BE2C (cell line): ENCODE measurements around the gene ZNF580.

Experiments used
- DNase-seq: peaks from one replicate; pipeline ENCODE4 v3.0.0-alpha.2; 2020
- H3K27me3 ChIP-seq: fragments of 250-450 bp; sonication (Bioruptor Pico); 2 replicates; pipeline ENCODE4 v1.5.1; 2020; ENCODE audit warnings: mild to moderate bottlenecking
- H3K36me3 ChIP-seq: fragments of 250-450 bp; sonication (Bioruptor Pico); 2 replicates; pipeline ENCODE4 v1.5.1; 2020; ENCODE audit warnings: mild to moderate bottlenecking
- H3K4me1 ChIP-seq: fragments of 250-450 bp; sonication (Bioruptor Pico); 2 replicates; pipeline ENCODE4 v1.5.1; 2020
- H3K4me3 ChIP-seq: 2 replicates; pipeline ENCODE4 v1.5.1; 2011; ENCODE audit warnings: low read depth, low read length
- H3K9me3 ChIP-seq: fragments of 250-450 bp; sonication (Bioruptor Pico); 2 replicates; pipeline ENCODE4 v1.5.1; 2020
- TF ChIP-seq, protein P1 (sequence below): IDR thresholded peaks from 2 replicates; pipeline ENCODE4 v1.5.1; 2012; ENCODE audit warnings: mild to moderate bottlenecking, low read depth, low read length

The ZNF580 gene

DNA sequence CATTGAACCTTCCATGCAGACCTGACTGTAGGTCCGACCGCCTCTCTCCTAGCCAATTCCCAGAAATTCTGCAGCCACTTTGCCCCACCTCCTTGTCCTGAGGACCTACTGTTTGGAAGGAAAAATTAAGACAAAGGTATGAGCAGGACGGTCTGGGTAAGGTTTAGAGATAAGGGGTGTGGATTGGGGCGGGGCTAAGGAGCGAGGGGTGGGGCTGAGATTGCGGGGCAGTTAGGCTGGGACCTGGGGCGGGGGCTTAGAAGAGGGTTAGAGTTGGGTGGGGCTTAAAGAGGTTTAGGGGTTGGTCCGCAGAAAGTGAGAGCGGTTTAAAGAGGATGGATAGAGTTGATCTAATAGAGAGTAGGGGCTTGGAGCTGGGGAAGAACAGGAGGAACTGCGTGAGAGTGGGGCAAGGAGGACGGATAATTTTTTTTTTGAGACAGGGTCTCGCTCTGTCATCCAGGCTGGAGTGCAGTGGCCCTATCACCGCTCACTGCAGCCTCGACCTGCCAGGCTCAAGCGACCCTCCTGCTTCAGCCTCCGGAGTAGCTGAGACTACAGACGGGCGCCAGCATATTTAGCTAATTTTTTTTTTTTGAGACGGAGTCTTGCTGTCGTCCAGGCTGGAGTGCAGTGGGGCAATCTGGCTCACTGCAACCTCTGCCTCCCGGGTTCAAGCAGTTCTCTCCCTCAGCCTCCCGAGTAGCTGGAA, 37.1 kb upstream of the ZNF580 start:
- H3K27me3 ChIP-seq = no peaks in the 10 kb centered on the region
- H3K9me3 ChIP-seq = no peaks in the 10 kb centered on the region
- TF ChIP-seq, protein P1, sequence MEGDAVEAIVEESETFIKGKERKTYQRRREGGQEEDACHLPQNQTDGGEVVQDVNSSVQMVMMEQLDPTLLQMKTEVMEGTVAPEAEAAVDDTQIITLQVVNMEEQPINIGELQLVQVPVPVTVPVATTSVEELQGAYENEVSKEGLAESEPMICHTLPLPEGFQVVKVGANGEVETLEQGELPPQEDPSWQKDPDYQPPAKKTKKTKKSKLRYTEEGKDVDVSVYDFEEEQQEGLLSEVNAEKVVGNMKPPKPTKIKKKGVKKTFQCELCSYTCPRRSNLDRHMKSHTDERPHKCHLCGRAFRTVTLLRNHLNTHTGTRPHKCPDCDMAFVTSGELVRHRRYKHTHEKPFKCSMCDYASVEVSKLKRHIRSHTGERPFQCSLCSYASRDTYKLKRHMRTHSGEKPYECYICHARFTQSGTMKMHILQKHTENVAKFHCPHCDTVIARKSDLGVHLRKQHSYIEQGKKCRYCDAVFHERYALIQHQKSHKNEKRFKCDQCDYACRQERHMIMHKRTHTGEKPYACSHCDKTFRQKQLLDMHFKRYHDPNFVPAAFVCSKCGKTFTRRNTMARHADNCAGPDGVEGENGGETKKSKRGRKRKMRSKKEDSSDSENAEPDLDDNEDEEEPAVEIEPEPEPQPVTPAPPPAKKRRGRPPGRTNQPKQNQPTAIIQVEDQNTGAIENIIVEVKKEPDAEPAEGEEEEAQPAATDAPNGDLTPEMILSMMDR = no peak
- peaks cover 7% of the 10 kb centered on the region for H3K36me3 ChIP-seq
- no peak overlapping the region for H3K4me3 ChIP-seq
- DNase-seq = no peak
- H3K4me1 ChIP-seq = no peaks in the 10 kb centered on the region; the same call in 1 of the 2 replicates

DNA sequence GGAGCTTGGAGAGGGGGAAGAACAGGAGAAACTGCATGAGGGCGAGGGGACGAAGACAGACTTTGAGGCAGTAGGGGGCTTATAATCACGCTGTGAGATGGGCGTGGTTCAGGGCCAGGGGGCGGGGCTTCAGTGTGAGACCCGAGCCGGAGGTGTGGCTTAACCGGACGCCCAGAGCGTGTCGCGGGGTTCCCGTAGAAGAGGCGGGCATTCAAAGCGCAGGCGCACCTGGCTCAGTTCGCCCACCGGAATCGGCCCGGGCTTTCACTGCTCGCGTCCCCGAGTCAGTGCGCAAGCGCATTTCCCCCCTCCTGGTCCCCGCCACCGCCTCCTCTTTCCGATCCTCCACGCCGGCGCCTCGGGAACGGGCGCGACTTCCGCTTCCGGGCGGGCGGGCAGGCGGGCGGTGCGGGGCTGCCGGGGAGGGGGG, 35.6 kb upstream of the ZNF580 start:
- Histone ChIP-seq H3K36me3 (peaks cover 7% of the 10 kb centered on the region), H3K9me3 (no peaks in the 10 kb centered on the region), H3K4me1 (no peaks in the 10 kb centered on the region; the same call in 1 of the 2 replicates), H3K27me3 (no peaks in the 10 kb centered on the region), H3K4me3 (peak overlapping the region; percentile 90)
- DNase-seq = peak; percentile 98
- TF ChIP-seq, protein P1 = no peak

DNA sequence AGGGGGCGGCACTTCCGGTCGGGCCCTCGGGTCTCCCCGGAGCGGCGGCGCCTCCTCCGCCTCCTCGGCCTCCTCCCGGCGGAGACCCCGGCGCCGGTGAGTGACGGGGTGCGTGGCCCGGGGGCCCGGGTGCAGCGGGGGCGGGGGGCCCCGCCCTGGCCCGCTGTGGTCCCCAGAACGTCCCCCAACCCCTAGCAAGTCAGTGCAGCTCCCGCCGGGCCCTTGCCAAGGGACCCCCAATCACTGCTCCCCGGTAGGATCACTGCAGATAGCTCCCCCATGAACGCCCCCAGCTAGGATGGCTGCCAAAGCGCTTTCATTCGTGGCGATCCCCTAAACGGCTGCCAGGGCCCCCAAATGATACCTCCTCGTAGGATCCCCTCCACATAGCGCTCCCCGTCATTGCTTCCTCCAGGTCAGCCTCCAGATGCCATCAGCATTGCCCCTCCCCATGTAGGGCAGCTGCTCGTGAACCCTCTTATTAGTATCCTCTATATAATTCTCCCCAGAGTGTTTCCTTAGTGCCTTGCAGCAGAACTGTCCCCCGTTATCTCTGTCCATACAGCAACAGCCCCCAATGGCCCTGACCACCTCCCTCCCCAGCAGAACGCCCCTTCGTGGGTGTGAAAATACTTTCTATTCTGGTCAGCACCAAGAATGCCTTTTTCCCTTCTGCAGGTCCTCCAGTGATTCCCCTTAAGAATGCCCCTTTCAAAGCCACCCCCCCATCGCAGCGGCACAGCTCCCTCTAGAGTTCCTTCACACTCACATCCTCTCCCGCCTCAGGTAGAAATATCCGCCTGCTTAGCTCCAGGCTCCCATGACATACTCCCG, 34.9 kb upstream of the ZNF580 start, which contains the start of gene ZNF865:
Gene ZNF865 (plus strand): TSS at position 11 of the 834 bp plus-strand sequence. CDS start 7,972 bp downstream, outside the sequence.
- no peaks in the 10 kb centered on the region for H3K27me3 ChIP-seq
- peak within 1 kb of the TSS; percentile 90 for H3K4me3 ChIP-seq
- DNase-seq = peak; percentile 79
- H3K9me3 ChIP-seq = no peaks in the 10 kb centered on the region
- TF ChIP-seq, protein P1 = peak; percentile 90
- peaks cover 7% of the 10 kb centered on the region for H3K36me3 ChIP-seq
- H3K4me1 ChIP-seq = no peaks in the 10 kb centered on the region; the same call in 1 of the 2 replicates

DNA sequence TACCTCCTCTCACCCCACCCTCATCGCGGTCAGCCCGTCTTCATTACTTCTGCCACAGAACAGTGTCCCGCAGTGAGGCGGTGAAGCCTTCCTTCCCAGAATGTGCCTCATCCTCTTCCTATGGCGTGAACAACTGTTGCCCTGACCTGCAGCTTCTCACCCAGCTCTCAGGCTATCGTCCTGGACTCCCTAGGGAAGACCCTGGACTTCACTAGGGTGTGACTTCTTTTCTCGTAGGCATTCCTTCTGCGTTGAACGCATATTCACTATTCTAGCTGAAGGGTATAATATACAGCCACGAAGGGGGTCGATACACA, 34.4 kb upstream of the ZNF580 start:
- no peaks in the 10 kb centered on the region for H3K9me3 ChIP-seq
- no peaks in the 10 kb centered on the region for H3K27me3 ChIP-seq
- H3K4me1 ChIP-seq = no peaks in the 10 kb centered on the region; the same call in 1 of the 2 replicates
- DNase-seq = no peak
- H3K4me3 ChIP-seq = peak overlapping the region; percentile 90
- H3K36me3 ChIP-seq = peaks cover 7% of the 10 kb centered on the region
- TF ChIP-seq, protein P1 = no peak

DNA sequence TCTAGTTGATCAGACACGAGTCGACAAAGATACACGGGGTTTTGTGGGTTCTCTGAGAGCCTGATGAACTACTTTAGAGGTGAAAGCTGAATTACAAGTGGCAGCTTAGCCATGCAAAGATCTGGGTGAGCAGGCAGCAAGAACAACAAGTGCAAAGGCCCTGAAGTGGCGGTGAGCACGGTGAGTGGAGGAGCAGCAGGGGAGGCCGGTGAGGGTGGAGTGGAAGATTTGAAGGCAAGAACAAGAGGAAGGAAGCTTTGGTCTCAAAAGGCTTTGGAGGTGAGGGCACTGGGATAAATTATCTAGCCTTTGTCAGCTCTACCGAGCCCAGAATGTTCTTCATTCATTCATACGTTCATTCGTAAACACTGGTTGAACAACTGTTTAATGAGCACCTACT, 34.0 kb upstream of the ZNF580 start:
- Histone ChIP-seq H3K4me1 (no peaks in the 10 kb centered on the region; the same call in 1 of the 2 replicates), H3K27me3 (no peaks in the 10 kb centered on the region), H3K36me3 (peaks cover 7% of the 10 kb centered on the region), H3K9me3 (no peaks in the 10 kb centered on the region), H3K4me3 (no peak overlapping the region; the same call in 1 of the 2 replicates)
- no peak for DNase-seq
- TF ChIP-seq, protein P1 = no peak
